Muscle of leg (tissue), 11 donors: Measurements from ENCODE around the gene ADIPOR1. TPM values are rescaled to one million over a fixed set of nuclear protein-coding genes. Genes with fewer than 3 reads are reported as not detected.
"Not testable (repeated sequence)": the region's sequence is repeated elsewhere in the genome, so short reads cannot be mapped to it uniquely, and the experiment has no call there.

ENCODE experiments used
- DNase-seq: peaks from one replicate; pipeline ENCODE4 v3.0.0; 2013
- H3K27ac ChIP-seq: one replicate; pipeline ENCODE4 v1.5.1; 2013; ENCODE audit warnings: mild to moderate bottlenecking, low read length, control low read depth
- H3K27me3 ChIP-seq: one replicate; pipeline ENCODE4 v1.6.1; 2013; ENCODE audit warnings: low read length; ENCODE audit not compliant: control insufficient read depth, insufficient read depth
- H3K36me3 ChIP-seq: one replicate; pipeline ENCODE4 v1.6.1; 2013; ENCODE audit warnings: low read length; ENCODE audit not compliant: control insufficient read depth, insufficient read depth
- H3K4me1 ChIP-seq: one replicate; pipeline ENCODE4 v1.6.1; 2013; ENCODE audit warnings: low read length; ENCODE audit not compliant: control insufficient read depth, insufficient read depth
- H3K4me3 ChIP-seq: one replicate; pipeline ENCODE4 v1.5.1; 2013; ENCODE audit warnings: low read length, control low read depth
- H3K9me3 ChIP-seq: replicated peaks from 2 replicates; pipeline ENCODE4 v1.6.1; 2013; ENCODE audit warnings: low read depth, low read length; ENCODE audit not compliant: control insufficient read depth
- WGBS: methylation state at CpG from one replicate; pipeline ENCODE4 v1.1.5; 2013; ENCODE audit warnings: missing lambda C conversion rate; ENCODE audit not compliant: insufficient coverage; 5-methylcytosine and 5-hydroxymethylcytosine counted together
- polyA plus RNA-seq, 8 donors: library from polyadenylated mRNA; unstranded; fragments of 120-200 nt; gene quantifications; one replicate each; pipeline versions ENCODE4 v1.2.1 to v1.2.3, GENCODE V29; 2013; ENCODE audit warnings: inconsistent platforms in 1 of 8, low replicate concordance in 1 of 8; ENCODE audit not compliant: insufficient read length in 8 of 8, insufficient read depth in 1 of 8
- total RNA-seq: library from RNA; stranded (reverse); fragments of 120-200 nt; gene quantifications from one replicate; pipeline ENCODE4 v1.2.4, GENCODE V29; 2013

The ADIPOR1 gene
- total and polyA plus RNA-seq, 9 donors, result 53.1 to 78.2 (median 69.6) TPM

DNA sequence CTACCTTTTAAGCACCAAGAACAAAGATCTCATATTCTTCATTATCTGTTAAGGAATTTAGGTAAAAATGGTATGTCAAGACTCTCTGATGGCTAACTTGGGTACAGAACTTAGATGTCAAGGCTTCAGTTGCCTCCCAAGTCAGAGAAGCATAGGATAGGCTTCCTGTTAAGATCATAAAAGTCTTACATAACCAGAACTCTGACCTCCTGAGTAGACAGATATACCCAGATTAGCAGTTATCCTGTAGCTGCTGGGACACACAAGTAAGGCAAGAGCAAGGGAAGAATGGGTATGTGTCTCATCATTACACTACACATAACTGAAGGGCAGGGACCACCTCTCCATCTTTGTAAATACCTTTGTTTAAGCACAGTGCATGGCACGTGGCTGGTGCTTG lies 15.7 kb downstream of the ADIPOR1 start:
- H3K4me1 ChIP-seq, result no peaks in the 10 kb centered on the region
- no peaks in the 10 kb centered on the region for H3K27me3 ChIP-seq
- WGBS, result no CpG with 5 or more reads among the region's 1 CpG
- H3K27ac ChIP-seq, result no peak overlapping the region
- no peaks in the 10 kb centered on the region for H3K9me3 ChIP-seq
- H3K36me3 ChIP-seq, result peaks cover 46% of the 10 kb centered on the region
- no peak for DNase-seq
- no peak overlapping the region for H3K4me3 ChIP-seq

DNA sequence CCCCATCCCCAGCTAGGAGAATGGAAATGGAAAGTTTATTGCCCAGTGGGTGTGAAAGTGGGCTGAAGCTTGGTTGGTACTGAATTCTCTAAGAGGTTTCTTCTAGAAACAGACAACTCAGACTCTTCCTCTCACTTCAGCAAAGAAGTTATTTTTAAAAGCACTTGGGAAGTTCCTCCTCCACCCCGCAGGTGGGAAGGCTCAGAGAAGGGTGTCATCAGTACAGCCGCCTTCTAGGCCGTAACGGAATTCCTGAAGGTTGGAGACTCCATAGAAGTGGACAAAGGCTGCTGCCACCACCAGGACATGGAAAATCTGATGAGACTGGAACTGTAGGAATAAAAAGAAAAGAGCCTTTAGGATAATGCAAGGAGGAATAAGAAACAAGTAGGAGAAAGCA lies 16.7 kb downstream of the ADIPOR1 start:
- 96% methylated on average over 4 of the region's 4 CpGs for WGBS
- Histone ChIP-seq H3K4me1 (no peaks in the 10 kb centered on the region), H3K36me3 (peaks cover 43% of the 10 kb centered on the region), H3K27ac (no peak overlapping the region), H3K9me3 (no peaks in the 10 kb centered on the region), H3K4me3 (no peak overlapping the region), H3K27me3 (no peaks in the 10 kb centered on the region)
- DNase-seq, result no peak

DNA sequence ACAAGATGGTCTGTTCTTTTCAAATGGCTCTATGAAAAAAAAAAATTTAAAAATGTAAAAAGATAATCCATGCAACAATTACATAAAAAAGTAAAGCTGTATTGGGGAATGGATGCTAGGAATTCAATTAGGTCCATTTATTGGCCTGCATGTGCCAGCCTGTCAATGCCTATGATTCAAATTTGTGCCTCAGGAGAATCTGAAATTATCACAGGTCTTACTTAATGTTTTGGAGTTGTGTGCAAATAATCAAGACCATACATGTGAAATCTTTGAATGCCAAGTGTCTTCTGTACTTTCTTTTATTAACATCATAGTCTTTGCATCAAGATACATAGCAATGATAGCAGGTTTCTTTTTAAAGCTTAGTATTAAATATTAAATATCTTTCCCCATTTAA lies 17.6 kb downstream of the ADIPOR1 start:
- H3K27ac ChIP-seq, result no peak overlapping the region
- H3K4me1 ChIP-seq, result no peaks in the 10 kb centered on the region
- H3K4me3 ChIP-seq, result no peak overlapping the region
- no peaks in the 10 kb centered on the region for H3K27me3 ChIP-seq
- peaks cover 36% of the 10 kb centered on the region for H3K36me3 ChIP-seq
- no peaks in the 10 kb centered on the region for H3K9me3 ChIP-seq
- DNase-seq, result no peak

DNA sequence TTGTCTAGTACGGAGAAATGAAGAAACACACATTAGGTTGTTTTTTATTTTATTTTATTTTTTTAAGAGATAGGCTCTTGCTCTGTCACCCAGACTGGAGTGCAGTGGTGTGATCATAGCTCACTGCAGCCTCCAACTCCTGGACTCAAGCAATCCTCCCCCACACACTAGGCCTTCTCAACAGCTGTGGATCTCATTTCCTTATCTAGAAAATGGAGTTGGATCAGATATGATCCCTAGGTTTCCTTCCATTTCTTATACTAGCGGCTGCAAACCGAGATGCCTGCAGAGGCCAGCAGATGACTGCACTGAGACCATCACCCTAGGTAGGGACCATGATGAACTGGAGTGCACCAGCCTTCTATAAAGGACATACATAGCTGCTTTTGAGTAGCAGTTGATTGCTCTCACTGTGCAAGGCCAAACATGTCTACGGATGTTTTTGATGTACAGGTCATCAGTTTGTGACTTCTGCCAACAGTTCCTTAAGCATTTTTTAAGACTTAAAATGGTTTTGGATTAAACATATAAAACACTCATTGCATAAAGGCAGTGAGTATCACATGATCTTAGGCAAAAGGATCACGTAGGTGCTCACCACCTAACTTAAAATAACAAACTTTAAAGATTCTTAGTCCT lies 19.7 kb downstream of the ADIPOR1 start:
- no peak overlapping the region for H3K4me3 ChIP-seq
- no peaks in the 10 kb centered on the region for H3K4me1 ChIP-seq
- H3K9me3 ChIP-seq, result no peaks in the 10 kb centered on the region
- H3K36me3 ChIP-seq, result peaks cover 21% of the 10 kb centered on the region
- H3K27ac ChIP-seq, result no peak overlapping the region
- DNase-seq, result no peak
- 80% methylated on average over 1 of the region's 5 CpGs for WGBS
- no peaks in the 10 kb centered on the region for H3K27me3 ChIP-seq

DNA sequence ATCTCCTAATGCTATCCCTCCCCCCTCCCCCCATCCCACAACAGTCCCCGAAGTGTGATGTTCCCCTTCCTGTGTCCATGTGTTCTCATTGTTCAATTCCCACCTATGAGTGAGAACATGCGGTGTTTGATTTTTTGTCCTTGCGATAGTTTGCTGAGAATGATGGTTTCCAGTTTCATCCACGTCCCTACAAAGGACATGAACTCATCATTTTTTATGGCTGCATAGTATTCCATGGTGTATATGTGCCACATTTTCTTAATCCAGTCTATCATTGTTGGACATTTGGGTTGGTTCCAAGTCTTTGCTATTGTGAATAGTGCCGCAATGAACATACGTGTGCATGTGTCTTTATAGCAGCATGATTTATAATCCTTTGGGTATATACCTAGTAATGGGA lies 21.7 kb downstream of the ADIPOR1 start:
- H3K9me3 ChIP-seq, H3K4me1 ChIP-seq, H3K27me3 ChIP-seq, H3K36me3 ChIP-seq, DNase-seq, H3K4me3 ChIP-seq, H3K27ac ChIP-seq: not testable (repeated sequence)
- no CpG with 5 or more reads among the region's 6 CpGs for WGBS

DNA sequence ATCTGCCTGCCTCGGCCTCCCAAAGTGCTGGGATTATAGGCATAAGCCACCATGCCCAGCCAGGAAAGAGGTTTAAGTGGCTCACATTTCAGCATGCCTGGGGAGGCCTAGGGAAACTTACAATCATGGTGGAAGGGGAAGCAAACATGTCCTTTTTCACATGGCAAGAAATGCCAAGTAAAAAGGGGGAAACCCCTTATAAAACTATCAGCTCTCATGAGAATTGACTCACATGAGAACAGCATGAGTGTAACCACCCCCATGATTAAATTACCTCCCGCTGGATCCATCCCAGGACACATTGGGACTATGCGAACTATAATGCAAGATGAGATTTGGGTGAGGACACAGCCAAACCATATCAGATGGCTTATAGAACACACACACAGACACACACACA lies 22.3 kb downstream of the ADIPOR1 start:
- Histone ChIP-seq H3K4me1 (no peaks in the 10 kb centered on the region), H3K27ac (no peak overlapping the region), H3K27me3 (no peaks in the 10 kb centered on the region), H3K9me3 (no peaks in the 10 kb centered on the region), H3K36me3 (peaks cover 2% of the 10 kb centered on the region), H3K4me3 (no peak overlapping the region)
- 29% methylated on average over 1 of the region's 3 CpGs for WGBS
- no peak for DNase-seq

DNA sequence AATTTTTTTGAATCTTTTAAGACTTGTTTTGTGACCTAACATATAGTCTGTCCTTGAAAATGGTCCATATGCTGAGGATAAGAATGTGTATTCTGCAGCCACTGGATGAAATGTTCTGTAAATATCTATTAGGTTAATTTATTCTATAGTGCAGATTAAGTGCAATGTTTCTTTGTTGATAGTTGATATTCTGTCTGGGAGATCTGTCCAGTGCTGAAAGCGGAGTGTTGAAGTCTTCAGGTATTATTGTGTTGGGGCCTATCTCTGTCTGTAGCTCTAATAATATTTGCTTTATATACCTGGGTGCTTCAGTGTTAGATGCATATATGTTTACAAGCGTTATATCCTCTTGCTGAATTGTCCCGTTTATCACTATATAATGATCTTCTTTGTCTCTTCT lies 23.4 kb downstream of the ADIPOR1 start:
- Histone ChIP-seq H3K9me3 (no peaks in the 10 kb centered on the region), H3K36me3 (no peaks in the 10 kb centered on the region), H3K27ac (no peak overlapping the region), H3K27me3 (no peaks in the 10 kb centered on the region), H3K4me1 (no peaks in the 10 kb centered on the region), H3K4me3 (no peak overlapping the region)
- no CpG with 5 or more reads among the region's 3 CpGs for WGBS
- no peak for DNase-seq

DNA sequence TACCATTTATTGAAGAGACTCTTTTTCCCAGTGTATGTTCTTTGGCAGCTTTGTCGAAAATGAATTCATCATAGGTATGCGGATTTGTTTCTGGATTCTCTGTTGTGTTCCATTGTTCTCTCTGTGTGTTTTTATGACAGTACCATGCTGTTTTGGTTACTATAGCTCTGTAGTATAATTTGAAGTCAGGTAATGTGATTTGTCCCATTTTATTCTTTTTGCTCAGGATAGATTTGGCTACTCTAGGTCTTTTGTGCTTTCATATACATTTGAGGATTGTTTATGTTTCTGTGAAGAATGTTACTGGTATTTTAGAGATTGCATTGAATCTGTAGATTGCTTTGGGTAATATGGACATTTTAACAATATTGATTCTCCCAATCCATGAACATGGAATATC lies 25.6 kb downstream of the ADIPOR1 start:
- H3K9me3 ChIP-seq, result no peaks in the 10 kb centered on the region
- DNase-seq, result no peak
- 93% methylated on average over 2 of the region's 2 CpGs for WGBS
- no peaks in the 10 kb centered on the region for H3K27me3 ChIP-seq
- no peaks in the 10 kb centered on the region for H3K36me3 ChIP-seq
- H3K4me3 ChIP-seq, result no peak overlapping the region
- H3K4me1 ChIP-seq, result no peaks in the 10 kb centered on the region
- H3K27ac ChIP-seq, result no peak overlapping the region

DNA sequence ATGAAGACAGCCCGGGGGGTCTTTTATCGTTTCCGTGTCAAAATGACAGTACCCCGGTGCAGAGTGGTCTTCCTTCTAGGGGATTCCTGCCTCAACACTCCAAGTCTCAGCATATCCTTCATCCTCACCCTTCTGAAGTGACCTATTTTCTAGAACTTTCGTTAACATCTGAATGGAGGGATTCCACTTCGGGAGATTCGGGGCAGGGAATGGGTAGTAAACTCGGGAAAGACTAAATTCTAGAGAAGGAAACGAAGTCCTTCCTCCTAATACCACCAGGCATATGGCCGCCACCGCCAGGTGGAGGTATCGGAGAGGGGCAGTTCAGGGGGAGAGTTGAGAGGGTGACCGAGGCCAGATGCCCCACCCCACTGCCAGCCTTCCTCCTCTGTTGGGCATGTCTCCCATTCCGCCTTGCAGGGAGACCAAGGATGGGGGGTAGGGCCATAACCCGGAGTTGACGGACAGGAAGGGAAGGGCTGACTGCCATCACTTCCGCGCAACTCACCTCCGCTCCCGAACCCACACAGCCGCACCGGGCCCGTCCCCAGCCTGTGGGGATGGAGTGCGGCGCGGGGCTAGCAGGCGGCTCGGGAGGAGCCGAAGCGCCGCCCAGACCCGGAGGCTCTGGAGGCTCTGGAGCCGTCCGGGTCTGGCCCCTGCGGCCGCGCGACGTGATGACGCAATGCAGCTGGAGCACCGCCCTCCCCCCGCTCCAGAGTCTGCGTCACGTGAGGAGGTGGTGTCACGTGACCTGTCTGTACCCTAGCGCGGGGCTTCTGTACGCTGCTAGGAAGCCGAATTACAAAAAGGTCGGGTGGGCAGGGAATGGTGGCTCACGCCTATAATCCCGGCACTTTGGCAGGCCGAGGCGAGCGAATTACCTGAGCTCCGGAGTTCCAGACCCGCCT lies 31.3 kb downstream of the ADIPOR1 start, which contains the start of gene KLHL12:
Gene KLHL12 (minus strand): TSS at position 654 of the 911 bp plus-strand sequence. CDS start 2,072 bp downstream, outside the sequence.
- peak within 1 kb of the TSS; percentile 93 for H3K27ac ChIP-seq
- no peaks in the 10 kb centered on the region for H3K27me3 ChIP-seq
- H3K9me3 ChIP-seq, result no peaks in the 10 kb centered on the region
- H3K4me3 ChIP-seq, result peak within 1 kb of the TSS; percentile 85
- 1% methylated on average over 35 of the region's 57 CpGs for WGBS
- peak; percentile 98 for DNase-seq
- H3K36me3 ChIP-seq, result peaks cover 9% of the 10 kb centered on the region
- no peaks in the 10 kb centered on the region for H3K4me1 ChIP-seq

DNA sequence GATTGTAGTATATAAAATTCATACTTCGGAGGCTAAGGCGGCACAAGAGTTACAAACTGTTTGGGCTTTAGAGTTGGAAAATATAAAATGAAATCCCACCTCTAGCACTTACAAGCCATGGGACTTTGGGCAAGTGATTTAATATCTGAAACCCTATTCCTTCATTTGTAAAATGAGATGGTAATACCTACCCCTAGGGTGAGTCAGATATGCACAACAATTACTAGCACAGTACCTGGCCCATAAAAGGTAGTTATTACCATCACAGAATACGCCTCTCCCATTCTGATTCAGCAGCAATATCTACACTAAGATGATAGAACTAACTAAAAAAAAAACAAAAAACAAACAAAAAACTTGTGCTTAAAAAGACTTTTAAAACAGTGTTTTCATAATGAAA lies 34.6 kb downstream of the ADIPOR1 start:
- H3K27me3 ChIP-seq, result no peaks in the 10 kb centered on the region
- no peaks in the 10 kb centered on the region for H3K4me1 ChIP-seq
- DNase-seq, result no peak
- H3K36me3 ChIP-seq, result peaks cover 14% of the 10 kb centered on the region
- no peaks in the 10 kb centered on the region for H3K9me3 ChIP-seq
- H3K27ac ChIP-seq, result no peak overlapping the region
- WGBS, result no CpG with 5 or more reads among the region's 3 CpGs
- H3K4me3 ChIP-seq, result no peak overlapping the region
